PC-3 (cell line): Measurements from ENCODE around the gene ATG7.

ENCODE experiments used
- CTCF ChIP-seq: fragments of 300-600 bp; sonication (generic); conservative IDR thresholded peaks from 2 replicates; pipeline ENCODE4 v1.5.1; 2017; ENCODE audit warnings: antibody characterized with exemption, low read depth, mild to moderate bottlenecking, low read length
- EZH2phosphoT487 ChIP-seq: fragments of 300-600 bp; sonication (generic); IDR thresholded peaks from 2 replicates; pipeline ENCODE4 v1.6.1; 2018; ENCODE audit warnings: mild to moderate bottlenecking, antibody characterized with exemption, low read length, borderline replicate concordance

GRCh38 chr3:11288021-11288491 lies 15.9 kb downstream of the ATG7 start:
- TF ChIP-seq EZH2phosphoT487 (no peak), CTCF (no peak)
